K562 (cell line): ENCODE results near the gene SAP30BP. TPM values are rescaled to one million over a fixed set of nuclear protein-coding genes. Genes with fewer than 3 reads are reported as not detected.
A peak's percentile ranks its signal among the peaks of the same experiment; 100 is the strongest.

Source experiments
- CBFA2T2 ChIP-seq: fragments of 450-650 bp; conservative IDR thresholded peaks from 2 replicates; pipeline ENCODE4 v1.6.1; 2017; ENCODE audit warnings: mild to moderate bottlenecking
- DACH1 ChIP-seq: fragments of 450-650 bp; IDR thresholded peaks from 2 replicates; pipeline ENCODE4 v1.6.1; 2018; ENCODE audit not compliant: partially characterized antibody
- DIDO1 ChIP-seq: fragments of 450-650 bp; IDR thresholded peaks from 2 replicates; pipeline ENCODE4 v1.6.1; 2016; ENCODE audit warnings: low read depth, missing biosample characterization, missing genetic modification characterization
- HOXB6 ChIP-seq: fragments of 250-450 bp; sonication (Bioruptor Pico); IDR thresholded peaks from 2 replicates; pipeline ENCODE4 v1.5.1; 2022; ENCODE audit warnings: mild to moderate bottlenecking, borderline replicate concordance
- KAT8 ChIP-seq: fragments of 450-650 bp; IDR thresholded peaks from 2 replicates; pipeline ENCODE4 v1.6.1; 2016; ENCODE audit warnings: low read depth, mild to moderate bottlenecking
- KHSRP ChIP-seq: fragments of 450-650 bp; IDR thresholded peaks from 2 replicates; pipeline ENCODE4 v1.6.1; 2017
- POU5F1 ChIP-seq: fragments of 150-350 bp; IDR thresholded peaks from 2 replicates; pipeline ENCODE4 v1.6.1; 2014; ENCODE audit warnings: borderline replicate concordance, low read length, low read depth, mild to moderate bottlenecking; ENCODE audit not compliant: partially characterized antibody
- PURB ChIP-seq: sonication (generic); formaldehyde crosslinking; IDR thresholded peaks from 2 replicates; pipeline ENCODE4 v1.9.0; 2021; ENCODE audit warnings: low read depth, mild to moderate bottlenecking, missing genetic modification reagents
- SIRT6 ChIP-seq: IDR thresholded peaks from one replicate; pipeline ENCODE4 v1.6.1; 2012; ENCODE audit warnings: low read depth, mild to moderate bottlenecking, control low read depth, inconsistent platforms, low read length, moderate library complexity
- SNRNP70 ChIP-seq: fragments of 200-400 bp; formaldehyde crosslinking; optimal IDR thresholded peaks from 2 replicates; pipeline ENCODE3; 2017; ENCODE audit warnings: low read depth, low read length
- TRIM24 ChIP-seq, 2 experiments: fragments of 450-650 bp; IDR thresholded peaks; 2 replicates each; pipeline ENCODE4 v1.6.1; 2016
- TRIM28 ChIP-seq: fragments of 450-650 bp; IDR thresholded peaks from 2 replicates; pipeline ENCODE4 v1.6.1; 2017
- ZNF586 ChIP-seq: fragments of 450-650 bp; formaldehyde crosslinking; conservative IDR thresholded peaks from 2 replicates; pipeline ENCODE4 v1.4.0; 2020; ENCODE audit warnings: mild to moderate bottlenecking, moderate library complexity
- ZNF79 ChIP-seq: fragments of 250-450 bp; sonication (Bioruptor Pico); IDR thresholded peaks from 2 replicates; pipeline ENCODE4 v1.4.0; 2020; ENCODE audit warnings: low read depth, mild to moderate bottlenecking, moderate library complexity
- polyA plus RNA-seq, 8 experiments: library from polyadenylated mRNA; depleted of rRNA in 4 of 8; stranded (reverse) in 5 of 8; unstranded in 3 of 8; fragments of >200 nt; fragmentation: Nextera tagmentation in 2 of 8; fragmentation: Illumina TruSeq in 1 of 8; extraction: Ambion mirVana in 2 of 8; extraction: Trizol in 1 of 8; gene quantifications; 2 replicates each; pipeline versions ENCODE4 v1.2.1 to v1.2.3, GENCODE V29; 2011 to 2014; ENCODE audit warnings: inconsistent platforms in 1 of 8, missing spikeins in 1 of 8
- total RNA-seq, 7 experiments: library from RNA; depleted of rRNA in 6 of 7; stranded (reverse); fragments of >200 nt in 6 of 7; fragmentation: Illumina TruSeq in 2 of 7; extraction: Trizol in 2 of 7; gene quantifications; 2 replicates each; pipeline versions ENCODE4 v1.2.1 to v1.2.3, GENCODE V29; 2011 to 2021; ENCODE audit warnings: low replicate concordance in 1 of 7
- TF ChIP-seq, protein P1 (sequence below), 2 experiments: fragments of 450-650 bp in 1 of 2; sonication (generic) in 1 of 2; formaldehyde crosslinking in 1 of 2; IDR thresholded peaks; 2 replicates each; pipeline versions ENCODE4 v1.7.1 to v1.9.0; 2016 to 2022; ENCODE audit warnings: inconsistent platforms in 1 of 2, mild to moderate bottlenecking in 1 of 2, missing genetic modification reagents in 1 of 2
- TF ChIP-seq, protein P2 (sequence below): fragments of 250-450 bp; sonication (Bioruptor Pico); IDR thresholded peaks from 2 replicates; pipeline ENCODE4 v1.8.0; 2021; ENCODE audit warnings: moderate library complexity, mild to moderate bottlenecking, inconsistent platforms
- TF ChIP-seq, protein P3 (sequence below): fragments of 250-450 bp; sonication (Bioruptor Pico); IDR thresholded peaks from 2 replicates; pipeline ENCODE4 v1.4.0; 2020; ENCODE audit warnings: mild to moderate bottlenecking, moderate library complexity, borderline replicate concordance

Gene SAP30BP
- total and polyA plus RNA-seq, 9 of the 15 experiments (the other 6 are each of a cell fraction or from before 2014, with no cell fraction given): 45.3 to 154 (median 71.7) TPM

DNA sequence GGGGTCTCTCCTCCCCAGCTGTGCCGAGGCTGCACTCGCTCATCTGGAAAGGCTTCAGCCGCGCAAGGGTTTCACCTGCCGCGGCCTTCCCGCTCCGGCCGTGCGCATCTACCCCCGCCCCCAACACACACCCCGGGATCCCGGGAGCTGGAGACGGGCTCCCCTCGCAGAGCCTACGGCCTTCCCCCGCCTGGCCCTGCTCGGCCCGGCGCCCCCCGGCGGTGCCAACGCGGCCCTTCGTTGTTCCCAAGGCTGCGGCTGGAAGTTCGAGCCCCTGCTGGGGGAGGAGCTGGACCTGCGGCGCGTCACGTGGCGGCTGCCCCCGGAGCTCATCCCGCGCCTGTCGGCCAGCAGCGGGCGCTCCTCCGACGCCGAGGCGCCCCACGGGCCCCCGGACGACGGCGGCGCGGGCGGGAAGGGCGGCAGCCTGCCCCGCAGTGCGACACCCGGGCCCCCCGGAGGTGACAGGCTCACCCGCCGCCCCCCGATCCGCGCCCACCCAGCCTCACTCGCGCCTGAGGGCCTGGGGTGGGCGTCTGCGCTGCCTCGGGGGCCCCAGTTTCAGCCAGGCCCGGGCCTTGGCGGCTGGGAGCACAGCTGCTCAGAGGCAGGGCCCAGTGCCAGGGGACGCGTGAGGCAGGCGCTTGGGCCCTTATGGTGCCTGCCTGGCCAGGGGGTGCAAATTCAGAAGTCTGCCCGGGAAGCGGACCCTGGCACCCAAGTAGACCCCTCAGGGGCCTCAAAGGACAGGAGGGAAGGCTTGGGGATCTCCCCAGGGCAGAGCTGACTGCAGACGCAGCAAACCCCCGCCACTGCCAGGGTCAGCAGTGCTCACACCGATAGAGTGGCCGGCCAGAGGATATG, 86.6 kb downstream of the SAP30BP start (continued):
- TF ChIP-seq, protein P1, sequence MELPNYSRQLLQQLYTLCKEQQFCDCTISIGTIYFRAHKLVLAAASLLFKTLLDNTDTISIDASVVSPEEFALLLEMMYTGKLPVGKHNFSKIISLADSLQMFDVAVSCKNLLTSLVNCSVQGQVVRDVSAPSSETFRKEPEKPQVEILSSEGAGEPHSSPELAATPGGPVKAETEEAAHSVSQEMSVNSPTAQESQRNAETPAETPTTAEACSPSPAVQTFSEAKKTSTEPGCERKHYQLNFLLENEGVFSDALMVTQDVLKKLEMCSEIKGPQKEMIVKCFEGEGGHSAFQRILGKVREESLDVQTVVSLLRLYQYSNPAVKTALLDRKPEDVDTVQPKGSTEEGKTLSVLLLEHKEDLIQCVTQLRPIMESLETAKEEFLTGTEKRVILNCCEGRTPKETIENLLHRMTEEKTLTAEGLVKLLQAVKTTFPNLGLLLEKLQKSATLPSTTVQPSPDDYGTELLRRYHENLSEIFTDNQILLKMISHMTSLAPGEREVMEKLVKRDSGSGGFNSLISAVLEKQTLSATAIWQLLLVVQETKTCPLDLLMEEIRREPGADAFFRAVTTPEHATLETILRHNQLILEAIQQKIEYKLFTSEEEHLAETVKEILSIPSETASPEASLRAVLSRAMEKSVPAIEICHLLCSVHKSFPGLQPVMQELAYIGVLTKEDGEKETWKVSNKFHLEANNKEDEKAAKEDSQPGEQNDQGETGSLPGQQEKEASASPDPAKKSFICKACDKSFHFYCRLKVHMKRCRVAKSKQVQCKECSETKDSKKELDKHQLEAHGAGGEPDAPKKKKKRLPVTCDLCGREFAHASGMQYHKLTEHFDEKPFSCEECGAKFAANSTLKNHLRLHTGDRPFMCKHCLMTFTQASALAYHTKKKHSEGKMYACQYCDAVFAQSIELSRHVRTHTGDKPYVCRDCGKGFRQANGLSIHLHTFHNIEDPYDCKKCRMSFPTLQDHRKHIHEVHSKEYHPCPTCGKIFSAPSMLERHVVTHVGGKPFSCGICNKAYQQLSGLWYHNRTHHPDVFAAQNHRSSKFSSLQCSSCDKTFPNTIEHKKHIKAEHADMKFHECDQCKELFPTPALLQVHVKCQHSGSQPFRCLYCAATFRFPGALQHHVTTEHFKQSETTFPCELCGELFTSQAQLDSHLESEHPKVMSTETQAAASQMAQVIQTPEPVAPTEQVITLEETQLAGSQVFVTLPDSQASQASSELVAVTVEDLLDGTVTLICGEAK (IDR thresholded peaks at IDR 0.05): peak; percentile 30; the same call in 1 of the 2 replicates
- TF ChIP-seq, protein P1 (CRISPR knock-in tag; IDR thresholded peaks at IDR 0.05): no peak
- TF ChIP-seq TRIM28: no peak
- TF ChIP-seq SNRNP70: no peak
- TF ChIP-seq POU5F1: no peak
- peak; percentile 50 for TF ChIP-seq CBFA2T2
- TF ChIP-seq TRIM24 (IDR thresholded peaks at IDR 0.05): no peak
- no peak for TF ChIP-seq KHSRP
- TF ChIP-seq, protein P2, sequence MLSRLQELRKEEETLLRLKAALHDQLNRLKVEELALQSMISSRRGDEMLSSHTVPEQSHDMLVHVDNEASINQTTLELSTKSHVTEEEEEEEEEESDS (CRISPR knock-in tag): no peak
- no peak for TF ChIP-seq ZNF586 (CRISPR knock-in tag)
- TF ChIP-seq, protein P3, sequence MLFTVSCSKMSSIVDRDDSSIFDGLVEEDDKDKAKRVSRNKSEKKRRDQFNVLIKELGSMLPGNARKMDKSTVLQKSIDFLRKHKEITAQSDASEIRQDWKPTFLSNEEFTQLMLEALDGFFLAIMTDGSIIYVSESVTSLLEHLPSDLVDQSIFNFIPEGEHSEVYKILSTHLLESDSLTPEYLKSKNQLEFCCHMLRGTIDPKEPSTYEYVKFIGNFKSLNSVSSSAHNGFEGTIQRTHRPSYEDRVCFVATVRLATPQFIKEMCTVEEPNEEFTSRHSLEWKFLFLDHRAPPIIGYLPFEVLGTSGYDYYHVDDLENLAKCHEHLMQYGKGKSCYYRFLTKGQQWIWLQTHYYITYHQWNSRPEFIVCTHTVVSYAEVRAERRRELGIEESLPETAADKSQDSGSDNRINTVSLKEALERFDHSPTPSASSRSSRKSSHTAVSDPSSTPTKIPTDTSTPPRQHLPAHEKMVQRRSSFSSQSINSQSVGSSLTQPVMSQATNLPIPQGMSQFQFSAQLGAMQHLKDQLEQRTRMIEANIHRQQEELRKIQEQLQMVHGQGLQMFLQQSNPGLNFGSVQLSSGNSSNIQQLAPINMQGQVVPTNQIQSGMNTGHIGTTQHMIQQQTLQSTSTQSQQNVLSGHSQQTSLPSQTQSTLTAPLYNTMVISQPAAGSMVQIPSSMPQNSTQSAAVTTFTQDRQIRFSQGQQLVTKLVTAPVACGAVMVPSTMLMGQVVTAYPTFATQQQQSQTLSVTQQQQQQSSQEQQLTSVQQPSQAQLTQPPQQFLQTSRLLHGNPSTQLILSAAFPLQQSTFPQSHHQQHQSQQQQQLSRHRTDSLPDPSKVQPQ (CRISPR knock-in tag): no peak
- no peak for TF ChIP-seq HOXB6 (CRISPR knock-in tag)
- TF ChIP-seq ZNF79: no peak
- no peak for TF ChIP-seq DIDO1 (tag)
- TF ChIP-seq KAT8: no peak
- TF ChIP-seq DACH1: no peak
- TF ChIP-seq PURB (CRISPR knock-in tag): no peak
- TF ChIP-seq SIRT6: no peak
